GM19239 (cell line): ENCODE results near the gene OR6Q1.
"Not testable (repeated sequence)": the region's sequence is repeated elsewhere in the genome, so short reads cannot be mapped to it uniquely, and the experiment has no call there.

Experiments used
- DNase-seq: peaks from one replicate; pipeline ENCODE4 v3.0.0; 2011; ENCODE audit warnings: low spot score; ENCODE audit not compliant: insufficient read length
- FAIRE-seq: peaks from 2 replicates; lab custom pipeline; 2011; peaks lifted over from hg19 to GRCh38; lab: Jason Lieb, UNC

OR6Q1 gene

GRCh38 chr11:58030653-58031052 is at the start of gene OR6Q1:
TSS of gene OR6Q1 (plus strand) at chr11:58030953. CDS start at chr11:58030953, 0 bp downstream.
- DNase-seq, result no peak
- no peak for FAIRE-seq

GRCh38 chr11:57981536-57981935 is 49.2 kb upstream of the OR6Q1 start:
- DNase-seq, result no peak
- FAIRE-seq, result no peak

GRCh38 chr11:57982776-57983175 is 48.0 kb upstream of the OR6Q1 start:
- DNase-seq (no peak), FAIRE-seq (no peak)

GRCh38 chr11:57983191-57983590 is 47.6 kb upstream of the OR6Q1 start:
- DNase-seq (no peak), FAIRE-seq (no peak)

GRCh38 chr11:57999523-57999922 is 31.2 kb upstream of the OR6Q1 start:
- FAIRE-seq, DNase-seq: not testable (repeated sequence)

- DNase-seq, FAIRE-seq: not testable (repeated sequence)
These were observed 30.7 kb upstream of the OR6Q1 start for GRCh38 chr11:58000021-58000420.

GRCh38 chr11:58000699-58001098 is 30.1 kb upstream of the OR6Q1 start:
- no peak for FAIRE-seq

GRCh38 chr11:58003036-58003435 is 27.7 kb upstream of the OR6Q1 start:
- DNase-seq, result no peak
- FAIRE-seq, result no peak

More at GRCh38 chr11:58000699-58001098, 30.1 kb upstream of the OR6Q1 start:
- DNase-seq, result no peak

GRCh38 chr11:58003591-58003990 is 27.2 kb upstream of the OR6Q1 start:
- no peak for DNase-seq
- FAIRE-seq, result no peak

- FAIRE-seq (no peak), DNase-seq (no peak)
These were observed 26.1 kb upstream of the OR6Q1 start for GRCh38 chr11:58004664-58005063.

- no peak for DNase-seq
- FAIRE-seq, result no peak
These were observed 23.8 kb upstream of the OR6Q1 start for GRCh38 chr11:58006940-58007339.

- FAIRE-seq (no peak), DNase-seq (no peak)
These were observed 19.0 kb upstream of the OR6Q1 start for GRCh38 chr11:58011771-58012170.

GRCh38 chr11:58023435-58023931 is 7.3 kb upstream of the OR6Q1 start, which contains the start of gene OR9Q1:
TSS of gene OR9Q1 (plus strand) at chr11:58023881. CDS start at chr11:58179445, 155,564 bp downstream.
- DNase-seq (no peak), FAIRE-seq (no peak)

- no peak for FAIRE-seq
These were observed 6.1 kb upstream of the OR6Q1 start for GRCh38 chr11:58024601-58025091.

GRCh38 chr11:58027341-58027740 is 3.4 kb upstream of the OR6Q1 start:
- FAIRE-seq (no peak), DNase-seq (no peak)

More at GRCh38 chr11:58024601-58025091, 6.1 kb upstream of the OR6Q1 start:
- DNase-seq, result no peak

GRCh38 chr11:58028687-58029411 is 1.9 kb upstream of the OR6Q1 start:
- DNase-seq (no peak), FAIRE-seq (no peak)

- no peak for FAIRE-seq
- DNase-seq, result no peak
These were observed 3.7 kb downstream of the OR6Q1 start for GRCh38 chr11:58034471-58034870.

GRCh38 chr11:58039589-58039988 is 8.8 kb downstream of the OR6Q1 start:
- no peak for DNase-seq
- no peak for FAIRE-seq

- FAIRE-seq (no peak), DNase-seq (no peak)
These were observed 12.6 kb downstream of the OR6Q1 start for GRCh38 chr11:58043379-58043778.

- DNase-seq (no peak), FAIRE-seq (no peak)
These were observed 15.5 kb downstream of the OR6Q1 start for GRCh38 chr11:58046231-58046630.

GRCh38 chr11:58047818-58048217 is 17.1 kb downstream of the OR6Q1 start:
- no peak for FAIRE-seq
- DNase-seq, result no peak
